H1 (cell line): ENCODE measurements around the gene KCTD16. TPM values are rescaled to one million over a fixed set of nuclear protein-coding genes. Genes with fewer than 3 reads are reported as not detected.

Source experiments
- CTCF ChIA-PET: fragments of 300-600 bp; sonication (Branson Sonifier 250); formaldehyde crosslinking; loops from one replicate; lab custom pipeline; 2021; ENCODE audit not compliant: partially characterized antibody; lab: Charles Lee
- POLR2A ChIA-PET: fragments of 300-600 bp; sonication (Branson Sonifier 250); formaldehyde crosslinking; loops from one replicate; lab custom pipeline; 2021; ENCODE audit warnings: inconsistent platforms; ENCODE audit not compliant: partially characterized antibody; lab: Charles Lee
- DNase-seq, 2 experiments: peaks; one replicate each; pipeline versions ENCODE4 v3.0.0 to v3.0.0-alpha.2; 2010 to 2022; ENCODE audit warnings: low spot score in 2 of 2, low read depth in 1 of 2, mixed read lengths in 1 of 2
- FAIRE-seq: peaks from 2 replicates; lab custom pipeline; 2011; peaks lifted over from hg19 to GRCh38; lab: Jason Lieb, UNC
- H2AFZ ChIP-seq: 2 replicates; pipeline ENCODE4 v1.8.1; 2012; ENCODE audit warnings: low read length, inconsistent platforms
- H2AK5ac ChIP-seq: 2 replicates; pipeline ENCODE4 v1.6.1; 2013; ENCODE audit warnings: low read depth, low read length
- H2BK120ac ChIP-seq: replicated peaks from 2 replicates; pipeline ENCODE3; 2013; ENCODE audit warnings: low read depth, low read length, inconsistent platforms
- H2BK12ac ChIP-seq: 2 replicates; pipeline ENCODE4 v1.6.1; 2013; ENCODE audit warnings: low read depth, low read length
- H2BK15ac ChIP-seq: 2 replicates; pipeline ENCODE4 v1.6.1; 2013; ENCODE audit warnings: low read length
- H2BK20ac ChIP-seq: 2 replicates; pipeline ENCODE4 v1.6.1; 2013; ENCODE audit warnings: low read length
- H2BK5ac ChIP-seq: 2 replicates; pipeline ENCODE4 v1.6.1; 2013; ENCODE audit warnings: low read depth, low read length
- H3K14ac ChIP-seq: 2 replicates; pipeline ENCODE4 v1.6.1; 2013; ENCODE audit warnings: inconsistent platforms; ENCODE audit not compliant: insufficient read length
- H3K18ac ChIP-seq: 2 replicates; pipeline ENCODE4 v1.6.1; 2013; ENCODE audit warnings: low read length; ENCODE audit errors: extremely low read depth
- H3K23ac ChIP-seq: 2 replicates; pipeline ENCODE4 v1.6.1; 2013; ENCODE audit warnings: inconsistent platforms; ENCODE audit not compliant: insufficient read length
- H3K23me2 ChIP-seq: 2 replicates; pipeline ENCODE4 v1.6.1; 2013; ENCODE audit warnings: low read depth, low read length
- H3K27ac ChIP-seq: 2 replicates; pipeline ENCODE4 v1.6.1; 2011; ENCODE audit warnings: low read depth, low read length, inconsistent platforms
- H3K27me3 ChIP-seq, 4 experiments: replicated peaks in 1 of 4; 1 replicate in 1 of 4; 2 replicates in 3 of 4; pipeline versions ENCODE4 v1.6.1 to v1.8.1; 2011 to 2013; ENCODE audit warnings: low read length in 3 of 4, mild to moderate bottlenecking in 3 of 4, inconsistent platforms in 2 of 4, mixed read lengths in 2 of 4, moderate library complexity in 1 of 4; ENCODE audit not compliant: control insufficient read depth in 3 of 4, insufficient read depth in 3 of 4; ENCODE audit errors: extremely low read depth in 1 of 4
- H3K36me3 ChIP-seq, 4 experiments: 2 replicates each; pipeline versions ENCODE4 v1.6.1 to v1.8.1; 2011 to 2013; ENCODE audit warnings: mild to moderate bottlenecking in 4 of 4, low read length in 3 of 4, moderate library complexity in 2 of 4, control low read depth in 1 of 4, inconsistent platforms in 1 of 4; ENCODE audit not compliant: insufficient read depth in 4 of 4, control insufficient read depth in 2 of 4
- H3K4ac ChIP-seq: replicated peaks from 2 replicates; pipeline ENCODE3; 2013; ENCODE audit warnings: low read length, low read depth, mixed read lengths, inconsistent platforms; ENCODE audit not compliant: insufficient read length
- H3K4me1 ChIP-seq, 4 experiments: replicated peaks in 1 of 4; 1 replicate in 1 of 4; 2 replicates in 3 of 4; pipeline versions ENCODE4 v1.6.1 to v1.8.1; 2011 to 2013; ENCODE audit warnings: low read length in 3 of 4, inconsistent platforms in 2 of 4, mixed read lengths in 1 of 4; ENCODE audit not compliant: insufficient read depth in 4 of 4, control insufficient read depth in 3 of 4
- H3K4me2 ChIP-seq, 2 experiments: 2 replicates each; pipeline versions ENCODE4 v1.6.1 to v1.8.1; 2011 to 2013; ENCODE audit warnings: low read depth in 2 of 2, low read length in 2 of 2, control low read depth in 1 of 2, inconsistent platforms in 1 of 2, mild to moderate bottlenecking in 1 of 2; ENCODE audit not compliant: insufficient read depth in 1 of 2
- H3K4me3 ChIP-seq, 4 experiments: fragments of 200-600, 300-600 bp in 1 of 4; sonication (generic), shearing (Covaris generic), sonication (Bioruptor Twin) in 1 of 4; 2 replicates each; pipeline versions ENCODE4 v1.5.1 to v1.8.1; 2011 to 2016; ENCODE audit warnings: low read length in 4 of 4, low read depth in 3 of 4, control low read depth in 2 of 4, inconsistent platforms in 2 of 4, mild to moderate bottlenecking in 2 of 4, mixed read lengths in 1 of 4, moderate library complexity in 1 of 4; ENCODE audit not compliant: insufficient read depth in 2 of 4; ENCODE audit errors: extremely low read depth in 1 of 4
- H3K56ac ChIP-seq: replicated peaks from 2 replicates; pipeline ENCODE3; 2013; ENCODE audit warnings: low read depth, mild to moderate bottlenecking, mixed read lengths, low read length, inconsistent platforms; ENCODE audit not compliant: insufficient read length
- H3K79me1 ChIP-seq: 2 replicates; pipeline ENCODE4 v1.6.1; 2013; ENCODE audit warnings: low read depth, low read length, control low read depth
- H3K79me2 ChIP-seq, 2 experiments: 2 replicates each; pipeline versions ENCODE4 v1.6.1 to v1.8.1; 2012 to 2013; ENCODE audit warnings: low read length in 2 of 2, mild to moderate bottlenecking in 2 of 2, inconsistent platforms in 1 of 2; ENCODE audit not compliant: insufficient read depth in 2 of 2, control insufficient read depth in 1 of 2
- H3K9ac ChIP-seq, 4 experiments: replicated peaks in 1 of 4; 1 replicate in 1 of 4; 2 replicates in 3 of 4; pipeline versions ENCODE4 v1.6.1 to v1.8.1; 2011 to 2013; ENCODE audit warnings: low read depth in 3 of 4, low read length in 3 of 4, control low read depth in 2 of 4, mild to moderate bottlenecking in 2 of 4, moderate library complexity in 2 of 4, inconsistent platforms in 1 of 4; ENCODE audit errors: extremely low read depth in 1 of 4
- H3K9me3 ChIP-seq, 2 experiments: 2 replicates each; pipeline versions ENCODE4 v1.6.1 to v1.8.1; 2012 to 2013; ENCODE audit warnings: mild to moderate bottlenecking in 2 of 2, moderate library complexity in 2 of 2, control low read depth in 1 of 2, inconsistent platforms in 1 of 2, low read depth in 1 of 2, low read length in 1 of 2, mixed read lengths in 1 of 2; ENCODE audit not compliant: insufficient read depth in 2 of 2
- H4K20me1 ChIP-seq, 2 experiments: replicated peaks in 1 of 2; 2 replicates each; pipeline versions ENCODE3 to v1.8.1; 2011 to 2013; ENCODE audit warnings: inconsistent platforms in 2 of 2, low read length in 2 of 2, mild to moderate bottlenecking in 1 of 2; ENCODE audit not compliant: insufficient read depth in 2 of 2, control insufficient read depth in 1 of 2
- H4K5ac ChIP-seq: 2 replicates; pipeline ENCODE4 v1.6.1; 2013; ENCODE audit warnings: low read length, low read depth, mixed read lengths, inconsistent platforms; ENCODE audit not compliant: insufficient read length
- H4K8ac ChIP-seq: 2 replicates; pipeline ENCODE4 v1.8.0; 2013; ENCODE audit warnings: mild to moderate bottlenecking, moderate library complexity, low read length, inconsistent platforms; ENCODE audit not compliant: insufficient read depth; ENCODE audit errors: extremely low read depth
- H4K91ac ChIP-seq: replicated peaks from 2 replicates; pipeline ENCODE3; 2013; ENCODE audit warnings: low read length, mixed read lengths, inconsistent platforms; ENCODE audit not compliant: insufficient read length
- CHD1 ChIP-seq: IDR thresholded peaks from 2 replicates; pipeline ENCODE4 v1.6.1; 2012; ENCODE audit warnings: low read depth, low read length, improper control_type of control experiment
- CREB1 ChIP-seq: IDR thresholded peaks from 2 replicates; pipeline ENCODE4 v1.6.1; 2012; ENCODE audit warnings: inconsistent platforms
- FOSL1 ChIP-seq: IDR thresholded peaks from 2 replicates; pipeline ENCODE4 v1.6.1; 2011; ENCODE audit warnings: mild to moderate bottlenecking, low read depth, low read length, moderate library complexity; ENCODE audit not compliant: insufficient read depth
- HDAC6 ChIP-seq: IDR thresholded peaks from one replicate; pipeline ENCODE4 v1.7.1; 2012; ENCODE audit warnings: low read depth, mild to moderate bottlenecking, inconsistent platforms, low read length, moderate library complexity
- JUND ChIP-seq: IDR thresholded peaks from 2 replicates; pipeline ENCODE4 v1.6.1; 2011; ENCODE audit warnings: mild to moderate bottlenecking, improper control_type of control experiment, low read length
- KDM1A ChIP-seq: fragments of 200-600, 300-600 bp; sonication (generic); IDR thresholded peaks from 2 replicates; pipeline ENCODE4 v1.7.1; 2016; ENCODE audit warnings: mild to moderate bottlenecking, low read length, borderline replicate concordance
- NANOG ChIP-seq: IDR thresholded peaks from 2 replicates; pipeline ENCODE4 v1.6.1; 2011; ENCODE audit warnings: low read length, low read depth, mild to moderate bottlenecking, inconsistent platforms; ENCODE audit not compliant: insufficient read depth, poor library complexity, severe bottlenecking
- POU5F1 ChIP-seq: IDR thresholded peaks from 2 replicates; pipeline ENCODE4 v1.6.1; 2011; ENCODE audit warnings: low read depth, mild to moderate bottlenecking, low read length, moderate library complexity
- TAF1 ChIP-seq: IDR thresholded peaks from 2 replicates; pipeline ENCODE4 v1.6.1; 2011; ENCODE audit warnings: mild to moderate bottlenecking, low read depth, low read length
- YY1 ChIP-seq: IDR thresholded peaks from 2 replicates; pipeline ENCODE4 v1.6.1; 2011; ENCODE audit warnings: low read depth, mild to moderate bottlenecking, low read length
- ZNF274 ChIP-seq: IDR thresholded peaks from 2 replicates; pipeline ENCODE4 v1.7.0; 2012; ENCODE audit warnings: low read length, borderline replicate concordance; ENCODE audit errors: extremely low read depth
- WGBS, 2 experiments: shearing (Covaris generic) in 1 of 2; methylation state at CpG; one replicate each; pipeline versions ENCODE4 v1.1.6 to v1.1.7; 2013 to 2015; ENCODE audit warnings: low lambda C conversion rate in 2 of 2, mixed read lengths in 2 of 2, inconsistent platforms in 1 of 2, low coverage in 1 of 2, missing lambda C conversion rate in 1 of 2; ENCODE audit not compliant: insufficient replicate concordance in 2 of 2, insufficient coverage in 1 of 2, insufficient read length in 1 of 2; ENCODE audit errors: extremely low coverage in 1 of 2, missing lambda C conversion rate in 1 of 2; 5-methylcytosine and 5-hydroxymethylcytosine counted together
- polyA plus RNA-seq, 7 experiments: library from polyadenylated mRNA; depleted of rRNA in 3 of 7; stranded (reverse) in 5 of 7; unstranded in 2 of 7; fragments of >200 nt in 5 of 7; fragments of 200-250 nt in 2 of 7; gene quantifications; 1 replicate in 5 of 7; 2 replicates in 1 of 7; 4 replicates in 1 of 7; pipeline versions ENCODE4 v1.2.1 to v1.2.3, GENCODE V29; 2011 to 2013; ENCODE audit warnings: missing spikeins in 2 of 7, mixed read lengths in 2 of 7
- total RNA-seq: library from RNA; stranded (reverse); fragmentation: NEBNext Ultra II Directional; extraction: Animal tissue kit (Norgen Biotek cat#: 25700); gene quantifications from 2 replicates; pipeline ENCODE4 v1.2.1, GENCODE V29; 2021
- TF ChIP-seq, protein P1 (sequence below), 3 experiments: IDR thresholded peaks; 1 replicate in 2 of 3; 2 replicates in 1 of 3; pipeline versions ENCODE4 v1.5.1 to v1.6.1; 2011; ENCODE audit warnings: low read length in 3 of 3, mild to moderate bottlenecking in 3 of 3, inconsistent platforms in 2 of 3, low read depth in 1 of 3, moderate library complexity in 1 of 3; ENCODE audit not compliant: insufficient read depth in 1 of 3; ENCODE audit errors: control extremely low read depth in 1 of 3
- TF ChIP-seq, protein P2 (sequence below): IDR thresholded peaks from 2 replicates; pipeline ENCODE4 v1.6.1; 2012; ENCODE audit warnings: inconsistent platforms

The KCTD16 gene
- total and polyA plus RNA-seq, 2 of the 8 experiments (the other 6 are each of a cell fraction or from before 2014, with no cell fraction given), result 0.03 to 0.24 TPM

DNA sequence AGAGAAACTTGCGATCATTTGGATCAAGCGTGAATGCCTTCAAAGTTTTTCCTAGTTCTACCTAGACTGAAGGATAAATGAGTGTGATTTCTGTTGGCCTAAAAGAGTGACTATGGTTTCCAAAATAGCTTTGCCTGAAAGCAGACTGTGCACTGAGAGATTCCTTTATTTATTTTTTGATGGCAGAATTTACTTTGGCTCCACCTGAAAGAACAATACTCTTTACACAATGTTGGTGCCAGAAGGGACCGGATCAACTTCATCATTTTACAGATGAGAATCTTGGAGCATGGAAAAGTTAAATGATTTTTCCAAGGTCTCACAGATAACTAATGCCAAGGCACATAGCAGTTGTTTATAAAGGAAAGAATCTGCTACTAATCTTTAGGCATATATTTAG lies 199.6 kb downstream of the KCTD16 start:
- Histone ChIP-seq H3K18ac (no peak overlapping the region), H3K4me3 (no peak overlapping the region), H2AFZ (no peak overlapping the region), H3K23me2 (no peaks in the 10 kb centered on the region), H4K8ac (no peak overlapping the region), H3K9me3 (no peaks in the 10 kb centered on the region), H4K5ac (no peak overlapping the region), H2BK15ac (no peak overlapping the region), H3K4me1 (no peaks in the 10 kb centered on the region), H4K20me1 (no peaks in the 10 kb centered on the region), H3K27ac (no peak overlapping the region), H3K4ac (no peak overlapping the region), H3K23ac (no peak overlapping the region), H2BK12ac (no peak overlapping the region), H2BK20ac (no peak overlapping the region), H3K14ac (no peak overlapping the region), H3K36me3 (no peaks in the 10 kb centered on the region), H2AK5ac (no peak overlapping the region), H3K56ac (no peak overlapping the region), H2BK5ac (no peak overlapping the region), H3K4me2 (no peak overlapping the region), H2BK120ac (no peak overlapping the region), H4K91ac (no peak overlapping the region), H3K27me3 (no peaks in the 10 kb centered on the region), H3K79me1 (no peaks in the 10 kb centered on the region), H3K79me2 (no peaks in the 10 kb centered on the region), H3K9ac (no peak overlapping the region)
- ChIA-PET POLR2A (no interaction called here), CTCF (interaction anchor here (0.7 to 1.1 kb wide), 4 partner anchors 18 to 354 kb away, joined by 3 read pairs; no protein-coding TSS in a partner anchor)
- no peak for FAIRE-seq
- WGBS, 2 experiments, result 90% methylated on average over 3 of the region's 3 CpGs; no CpG with 5 or more reads in 1 of the 2 experiments
- no peak for DNase-seq
- TF ChIP-seq KDM1A, result no peak
- TF ChIP-seq CHD1, result no peak
- TF ChIP-seq YY1, result no peak
- TF ChIP-seq NANOG, result no peak
- no peak for TF ChIP-seq CREB1
- TF ChIP-seq, protein P1, sequence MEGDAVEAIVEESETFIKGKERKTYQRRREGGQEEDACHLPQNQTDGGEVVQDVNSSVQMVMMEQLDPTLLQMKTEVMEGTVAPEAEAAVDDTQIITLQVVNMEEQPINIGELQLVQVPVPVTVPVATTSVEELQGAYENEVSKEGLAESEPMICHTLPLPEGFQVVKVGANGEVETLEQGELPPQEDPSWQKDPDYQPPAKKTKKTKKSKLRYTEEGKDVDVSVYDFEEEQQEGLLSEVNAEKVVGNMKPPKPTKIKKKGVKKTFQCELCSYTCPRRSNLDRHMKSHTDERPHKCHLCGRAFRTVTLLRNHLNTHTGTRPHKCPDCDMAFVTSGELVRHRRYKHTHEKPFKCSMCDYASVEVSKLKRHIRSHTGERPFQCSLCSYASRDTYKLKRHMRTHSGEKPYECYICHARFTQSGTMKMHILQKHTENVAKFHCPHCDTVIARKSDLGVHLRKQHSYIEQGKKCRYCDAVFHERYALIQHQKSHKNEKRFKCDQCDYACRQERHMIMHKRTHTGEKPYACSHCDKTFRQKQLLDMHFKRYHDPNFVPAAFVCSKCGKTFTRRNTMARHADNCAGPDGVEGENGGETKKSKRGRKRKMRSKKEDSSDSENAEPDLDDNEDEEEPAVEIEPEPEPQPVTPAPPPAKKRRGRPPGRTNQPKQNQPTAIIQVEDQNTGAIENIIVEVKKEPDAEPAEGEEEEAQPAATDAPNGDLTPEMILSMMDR (IDR thresholded peaks at IDR 0.05; ENCODE audit: control extremely low read depth in 1 of 3, insufficient read depth in 1 of 3, low read depth in 1 of 3, low read length in 3 of 3), result no peak
- TF ChIP-seq POU5F1, result no peak
- TF ChIP-seq TAF1, result no peak
- TF ChIP-seq, protein P2, sequence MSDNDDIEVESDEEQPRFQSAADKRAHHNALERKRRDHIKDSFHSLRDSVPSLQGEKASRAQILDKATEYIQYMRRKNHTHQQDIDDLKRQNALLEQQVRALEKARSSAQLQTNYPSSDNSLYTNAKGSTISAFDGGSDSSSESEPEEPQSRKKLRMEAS, result no peak
- TF ChIP-seq JUND, result no peak
- TF ChIP-seq ZNF274, result no peak
- TF ChIP-seq FOSL1, result no peak
- no peak for TF ChIP-seq HDAC6
